AG04449 (cell line): ENCODE results near the gene ID2.

Source experiments
- CTCF ChIA-PET: fragments of 350-600 bp; formaldehyde crosslinking; extraction: SDS; loops from one replicate; lab custom pipeline; 2021; ENCODE audit warnings: antibody characterized with exemption; lab: Yijun Ruan, JAX
- POLR2A ChIA-PET: fragments of 400-600, 350-600 bp; formaldehyde crosslinking; extraction: SDS; loops from one replicate; lab custom pipeline; 2020; ENCODE audit warnings: antibody characterized with exemption, inconsistent platforms; lab: Yijun Ruan, JAX
- DNase-seq: peaks from one replicate; pipeline ENCODE4 v3.0.0-alpha.2; 2010; ENCODE audit warnings: low read depth, low spot score
- H3K4me3 ChIP-seq: 2 replicates; pipeline ENCODE4 v1.5.1; 2011; ENCODE audit warnings: low read depth, mild to moderate bottlenecking, control low read depth, low read length
- CTCF ChIP-seq: IDR thresholded peaks from one replicate; pipeline ENCODE4 v1.5.1; 2011; ENCODE audit warnings: mild to moderate bottlenecking, moderate library complexity, low read length, control low read depth, inconsistent platforms; ENCODE audit not compliant: insufficient read depth; ENCODE audit errors: missing control alignments

Gene ID2

GRCh38 chr2:8661736-8662135, 20.1 kb upstream of the ID2 start:
- POLR2A ChIA-PET = interaction anchor here (0.9 to 1.9 kb wide), 2 partner anchors 20 to 54 kb away, joined by 3 to 12 read pairs; partner anchors contain the start of gene ID2
- no peak for TF ChIP-seq CTCF
- no peak overlapping the region for H3K4me3 ChIP-seq
- CTCF ChIA-PET = interaction anchor here (1.1 kb wide), 1 partner anchor 11 kb away, joined by 3 read pairs; no protein-coding TSS in a partner anchor
- no peak for DNase-seq

- ChIA-PET POLR2A (interaction anchor here (0.7 to 1.9 kb wide), 5 partner anchors 17 to 55 kb away, joined by 3 to 12 read pairs (median 3); partner anchors contain the start of gene ID2), CTCF (interaction anchor here (1.1 kb wide), 1 partner anchor 11 kb away, joined by 3 read pairs; no protein-coding TSS in a partner anchor)
- TF ChIP-seq CTCF = peak; percentile 36
- no peak for DNase-seq
- H3K4me3 ChIP-seq = no peak overlapping the region
Observed at GRCh38 chr2:8662239-8662879, 19.5 kb upstream of the ID2 start.

GRCh38 chr2:8663997-8664396, 17.9 kb upstream of the ID2 start:
- no peak for DNase-seq
- no peak for TF ChIP-seq CTCF
- ChIA-PET POLR2A (no interaction called here), CTCF (interaction anchor here (1.1 kb wide), 1 partner anchor 26 kb away, joined by 3 read pairs; no protein-coding TSS in a partner anchor)
- no peak overlapping the region for H3K4me3 ChIP-seq

GRCh38 chr2:8666581-8666980, 15.3 kb upstream of the ID2 start:
- no peak for TF ChIP-seq CTCF
- ChIA-PET POLR2A (interaction anchor here (1.4 kb wide), 1 partner anchor 15 kb away, joined by 3 read pairs; the partner anchor contains the start of gene ID2), CTCF (no interaction called here)
- DNase-seq = no peak
- no peak overlapping the region for H3K4me3 ChIP-seq

GRCh38 chr2:8667896-8668512, 13.9 kb upstream of the ID2 start:
- H3K4me3 ChIP-seq = no peak overlapping the region
- POLR2A ChIA-PET = no interaction called here
- TF ChIP-seq CTCF = no peak
- CTCF ChIA-PET = no interaction called here
- DNase-seq = no peak
